ENCODE data around the gene DRAM2. TPM values are rescaled to one million over a fixed set of nuclear protein-coding genes. Genes with fewer than 3 reads are reported as not detected.

DRAM2 gene
- total and polyA plus RNA-seq, 2 of the 4 experiments (the other 2 are of a cell fraction) = 31.4 to 66.3 TPM

DNA sequence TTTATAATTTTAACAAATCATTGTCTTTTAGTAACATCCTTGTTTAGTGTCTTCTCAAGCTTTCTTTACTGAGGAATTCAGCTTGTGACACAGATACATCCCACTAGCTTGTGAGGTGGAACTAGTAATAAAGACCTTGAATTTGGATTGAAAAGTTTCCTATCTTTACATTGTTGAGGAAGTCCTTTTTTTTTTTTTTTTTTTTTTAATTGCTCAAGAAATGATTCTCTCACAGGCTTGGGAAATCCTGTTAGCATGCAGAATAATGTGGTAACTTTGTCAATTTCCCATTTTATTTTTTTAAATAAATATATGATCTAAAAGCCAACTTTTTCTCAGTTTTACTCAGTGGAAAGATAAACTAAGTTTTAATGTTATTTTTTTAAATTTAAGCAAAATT, 44.8 kb upstream of the DRAM2 start:
- no peak overlapping the region for H3K4me3 ChIP-seq (ENCODE audit: insufficient read depth, low read depth, low read length)
- no peaks in the 10 kb centered on the region for H3K9me1 ChIP-seq (ENCODE audit: insufficient read depth, low read length)
- H2AFZ ChIP-seq (replicated peaks; ENCODE audit: low read length, poor library complexity) = no peak overlapping the region
- H3K14ac ChIP-seq (replicated peaks; ENCODE audit: low read depth, low read length) = no peak overlapping the region
- CTCF ChIA-PET = no interaction called here
- H4K20me1 ChIP-seq (ENCODE audit: insufficient read depth, low read length) = no peaks in the 10 kb centered on the region
- H3K79me1 ChIP-seq (ENCODE audit: low read depth in 1 of 2, low read length in 2 of 2) = no peaks in the 10 kb centered on the region
- H4K5ac ChIP-seq (ENCODE audit: low read depth, low read length) = no peak overlapping the region
- dilution Hi-C loops (cut with HindIII; ENCODE audit: low sequenced_read_pairs, unreplicated experiment) (no loop called here), in situ Hi-C loops (cut with MboI; ENCODE audit: low sequenced_read_pairs) (no loop called here), intact Hi-C loops (cut with micrococcal nuclease) (loop anchor here (5.0 kb wide), 1 partner anchor 37 kb away; no protein-coding TSS in a partner anchor)
- TF ChIP-seq FOS (IDR thresholded peaks at IDR 0.05; ENCODE audit: low read depth, low read length) (no peak), CEBPB (IDR thresholded peaks at IDR 0.05; ENCODE audit: low read depth, low read length) (no peak), RAD21 (IDR thresholded peaks at IDR 0.05; ENCODE audit: low read length) (no peak)
- H2BK20ac ChIP-seq (ENCODE audit: low read depth, low read length) = no peak overlapping the region
- H3K9me3 ChIP-seq (ENCODE audit: control insufficient read depth, insufficient read depth, low read length) = no peaks in the 10 kb centered on the region
- no peaks in the 10 kb centered on the region for H3K27me3 ChIP-seq (ENCODE audit: control insufficient read depth, insufficient read depth, low read length)
- no peak overlapping the region for H3K27ac ChIP-seq (ENCODE audit: insufficient read depth, low read length)
- ATAC-seq (ENCODE audit: low read depth) (no peak), DNase-seq (no peak)
- H3K23ac ChIP-seq (ENCODE audit: low read depth, low read length) = no peak overlapping the region
- no peak overlapping the region for H2BK5ac ChIP-seq (ENCODE audit: low read depth, low read length, poor library complexity, severe bottlenecking)
- POLR2A ChIA-PET (ENCODE audit: unreplicated experiment) = no interaction called here
- H3K4me1 ChIP-seq (ENCODE audit: control insufficient read depth, insufficient read depth, low read length) = no peaks in the 10 kb centered on the region
- peaks cover 13% of the 10 kb centered on the region for H3K36me3 ChIP-seq (ENCODE audit: control insufficient read depth, insufficient read depth, low read length)
- H3K9ac ChIP-seq (ENCODE audit: low read depth, low read length) = no peak overlapping the region
- H2BK15ac ChIP-seq (ENCODE audit: low read depth, low read length) = no peak overlapping the region
- no peak overlapping the region for H3K4me2 ChIP-seq (ENCODE audit: low read depth, low read length)
- H3K56ac ChIP-seq (ENCODE audit: extremely low read depth, insufficient read depth, low read length) = no peak overlapping the region
- no peak overlapping the region for H2BK120ac ChIP-seq (ENCODE audit: low read depth, low read length)
- H4K91ac ChIP-seq (ENCODE audit: insufficient read depth, low read depth, low read length) = no peak overlapping the region
- H2AK9ac ChIP-seq (replicated peaks; ENCODE audit: low read depth, low read length, poor library complexity) = no peak overlapping the region
- no TSS peak for BruUV-seq (replicated peaks)
- H4K8ac ChIP-seq (ENCODE audit: low read depth in 2 of 2, low read length in 2 of 2) = no peak overlapping the region
- no peak overlapping the region for H3K4ac ChIP-seq (ENCODE audit: low read depth, low read length)
- no peak overlapping the region for H3K18ac ChIP-seq (ENCODE audit: low read depth, low read length)
- no peak overlapping the region for H2AK5ac ChIP-seq (ENCODE audit: low read depth, low read length)
